A673 (cell line): ENCODE results near the gene EIF3K.

Source experiments
- CTCF ChIP-seq: fragments of 300-800, 200-600 bp; sonication (generic); conservative IDR thresholded peaks from 2 replicates; pipeline ENCODE4 v1.5.1; 2017; ENCODE audit warnings: low read depth, mild to moderate bottlenecking, antibody characterized with exemption, low read length, moderate library complexity, mixed read lengths
- EZH2 ChIP-seq: fragments of 200-600 bp; sonication (generic); IDR thresholded peaks from 2 replicates; pipeline ENCODE4 v1.6.1; 2017; ENCODE audit warnings: borderline replicate concordance, low read depth, mild to moderate bottlenecking, mixed read lengths, antibody characterized with exemption, low read length; ENCODE audit not compliant: poor library complexity, severe bottlenecking

GRCh38 chr19:38647368-38647965 lies 28.5 kb downstream of the EIF3K start, which contains the start of gene ACTN4:
- TF ChIP-seq CTCF (no peak), EZH2 (no peak)
